NB4 (cell line): ENCODE measurements around the gene IL36A.

Experiments
- POLR2A ChIP-seq: IDR thresholded peaks from 2 replicates; pipeline ENCODE4 v1.6.1; 2011; ENCODE audit warnings: mild to moderate bottlenecking; ENCODE audit not compliant: insufficient read length; ENCODE audit errors: extremely low read depth
- TF ChIP-seq, protein P1 (sequence below): IDR thresholded peaks from one replicate; pipeline ENCODE4 v1.5.1; 2012; ENCODE audit warnings: low read depth, low read length

DNA sequence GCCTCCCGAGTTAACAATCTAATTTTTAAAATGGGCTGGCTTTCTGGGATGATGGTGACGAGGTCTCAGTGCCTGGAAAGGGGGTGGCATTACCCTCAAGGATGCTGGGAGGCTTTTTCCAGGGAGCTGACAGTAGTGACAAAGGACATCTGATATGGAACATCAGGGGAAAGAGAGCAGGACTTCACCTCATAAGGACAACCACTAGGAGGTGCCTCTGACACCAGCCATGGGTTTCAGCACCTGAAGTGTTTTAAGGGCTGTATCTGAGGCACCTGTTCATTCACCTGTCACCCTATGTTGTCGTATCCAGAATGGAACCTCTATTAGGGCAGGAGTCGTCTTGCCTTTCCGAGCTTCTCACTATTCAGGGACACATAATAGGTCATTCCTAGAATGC, 36.6 kb downstream of the IL36A start:
- TF ChIP-seq, protein P1, sequence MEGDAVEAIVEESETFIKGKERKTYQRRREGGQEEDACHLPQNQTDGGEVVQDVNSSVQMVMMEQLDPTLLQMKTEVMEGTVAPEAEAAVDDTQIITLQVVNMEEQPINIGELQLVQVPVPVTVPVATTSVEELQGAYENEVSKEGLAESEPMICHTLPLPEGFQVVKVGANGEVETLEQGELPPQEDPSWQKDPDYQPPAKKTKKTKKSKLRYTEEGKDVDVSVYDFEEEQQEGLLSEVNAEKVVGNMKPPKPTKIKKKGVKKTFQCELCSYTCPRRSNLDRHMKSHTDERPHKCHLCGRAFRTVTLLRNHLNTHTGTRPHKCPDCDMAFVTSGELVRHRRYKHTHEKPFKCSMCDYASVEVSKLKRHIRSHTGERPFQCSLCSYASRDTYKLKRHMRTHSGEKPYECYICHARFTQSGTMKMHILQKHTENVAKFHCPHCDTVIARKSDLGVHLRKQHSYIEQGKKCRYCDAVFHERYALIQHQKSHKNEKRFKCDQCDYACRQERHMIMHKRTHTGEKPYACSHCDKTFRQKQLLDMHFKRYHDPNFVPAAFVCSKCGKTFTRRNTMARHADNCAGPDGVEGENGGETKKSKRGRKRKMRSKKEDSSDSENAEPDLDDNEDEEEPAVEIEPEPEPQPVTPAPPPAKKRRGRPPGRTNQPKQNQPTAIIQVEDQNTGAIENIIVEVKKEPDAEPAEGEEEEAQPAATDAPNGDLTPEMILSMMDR = peak; percentile 3
- TF ChIP-seq POLR2A = no peak
